B cell (primary cell): ENCODE results near the gene MYCBP2. TPM values are rescaled to one million over a fixed set of nuclear protein-coding genes. Genes with fewer than 3 reads are reported as not detected.
A peak's percentile ranks its signal among the peaks of the same experiment; 100 is the strongest.

Source experiments
- ATAC-seq: fragments of 200-7000 bp; cut with Tn5 transposase; one replicate; pipeline ENCODE4 v1.10.0; 2021; ENCODE audit warnings: low read depth, mild to moderate bottlenecking, moderate number of reproducible peaks, moderate library complexity
- CTCF ChIA-PET: fragments of 350-600 bp; sonication (Branson Sonifier 250); formaldehyde crosslinking; loops from one replicate; lab custom pipeline; 2021; ENCODE audit warnings: antibody characterized with exemption, inconsistent platforms; lab: Charles Lee
- POLR2A ChIA-PET: fragments of 350-600 bp; sonication (Branson Sonifier 250); formaldehyde crosslinking; loops from one replicate; lab custom pipeline; 2021; ENCODE audit warnings: antibody characterized with exemption; lab: Charles Lee
- DNase-seq: peaks from one replicate; pipeline ENCODE4 v3.0.0; 2013
- H2AFZ ChIP-seq: 2 replicates; pipeline ENCODE4 v1.6.1; 2012; ENCODE audit warnings: mild to moderate bottlenecking, low read depth, low read length; ENCODE audit not compliant: insufficient read depth, poor library complexity, severe bottlenecking
- H3K27ac ChIP-seq, 2 donors: 1 replicate in 1 of 2; 2 replicates in 1 of 2; pipeline ENCODE4 v1.5.1; 2012 to 2013; ENCODE audit warnings: low read length in 2 of 2, mild to moderate bottlenecking in 2 of 2, moderate library complexity in 1 of 2
- H3K27me3 ChIP-seq, 4 experiments: fragments of 200-600 bp in 1 of 4; sonication (generic) in 1 of 4; replicated peaks in 1 of 4; 1 replicate in 2 of 4; 2 replicates in 2 of 4; pipeline versions ENCODE4 v1.6.1 to v1.7.0; 2013 to 2016; ENCODE audit warnings: low read length in 3 of 4, mild to moderate bottlenecking in 2 of 4, mixed read lengths in 1 of 4, moderate library complexity in 1 of 4; ENCODE audit not compliant: insufficient read depth in 4 of 4, control insufficient read depth in 3 of 4; ENCODE audit errors: control extremely low read depth in 1 of 4
- H3K36me3 ChIP-seq, 2 experiments: replicated peaks in 1 of 2; 1 replicate in 1 of 2; 2 replicates in 1 of 2; pipeline versions ENCODE4 v1.6.1 to v1.7.1; 2013; ENCODE audit warnings: low read length in 1 of 2; ENCODE audit not compliant: insufficient read depth in 2 of 2, control insufficient read depth in 1 of 2; ENCODE audit errors: control extremely low read depth in 1 of 2, extremely low read depth in 1 of 2
- H3K4me1 ChIP-seq, 2 donors: fragments of 200-600 bp in 1 of 2; sonication (generic) in 1 of 2; 1 replicate in 1 of 2; 2 replicates in 1 of 2; pipeline versions ENCODE4 v1.5.1 to v1.6.1; 2013 to 2017; ENCODE audit warnings: low read length in 2 of 2; ENCODE audit not compliant: control insufficient read depth in 2 of 2, insufficient read depth in 2 of 2
- H3K4me2 ChIP-seq: replicated peaks from 2 replicates; pipeline ENCODE3; 2012; ENCODE audit warnings: mild to moderate bottlenecking, low read depth, low read length; ENCODE audit not compliant: poor library complexity, severe bottlenecking
- H3K4me3 ChIP-seq, 5 experiments: fragments of 200-600 bp in 1 of 5; sonication (generic) in 1 of 5; 1 replicate in 3 of 5; 2 replicates in 2 of 5; pipeline versions ENCODE4 v1.5.1 to v1.7.0; 2011 to 2016; ENCODE audit warnings: low read length in 4 of 5, mild to moderate bottlenecking in 4 of 5, low read depth in 2 of 5, control low read depth in 1 of 5, moderate library complexity in 1 of 5; ENCODE audit not compliant: insufficient read depth in 1 of 5; ENCODE audit errors: control extremely low read depth in 1 of 5, extremely low read depth in 1 of 5
- H3K79me2 ChIP-seq: fragments of 200-600 bp; sonication (generic); one replicate; pipeline ENCODE4 v1.6.0; 2016; ENCODE audit warnings: low read length; ENCODE audit not compliant: control insufficient read depth, insufficient read depth
- H3K9ac ChIP-seq: fragments of 200-600 bp; sonication (generic); 2 replicates; pipeline ENCODE4 v1.6.1; 2017; ENCODE audit warnings: mild to moderate bottlenecking, low read length, moderate library complexity
- H3K9me3 ChIP-seq, 3 donors: one replicate each; pipeline versions ENCODE4 v1.6.1 to v1.7.1; 2013; ENCODE audit warnings: low read length in 2 of 3; ENCODE audit not compliant: control insufficient read depth in 2 of 3, insufficient read depth in 1 of 3; ENCODE audit errors: control extremely low read depth in 1 of 3
- H4K20me1 ChIP-seq: 2 replicates; pipeline ENCODE4 v1.6.0; 2012; ENCODE audit warnings: mild to moderate bottlenecking, low read length; ENCODE audit not compliant: insufficient read depth, control insufficient read depth, poor library complexity, severe bottlenecking
- H3K27ac Mint-ChIP-seq: one replicate; pipeline ENCODE4 v1.8.0; 2021; ENCODE audit warnings: mixed read lengths
- H3K27me3 Mint-ChIP-seq: one replicate; pipeline ENCODE4 v1.8.0; 2021; ENCODE audit warnings: mixed read lengths
- H3K4me1 Mint-ChIP-seq: one replicate; pipeline ENCODE4 v1.8.0; 2021; ENCODE audit warnings: mixed read lengths
- H3K4me3 Mint-ChIP-seq: one replicate; pipeline ENCODE4 v1.8.0; 2021; ENCODE audit warnings: mixed read lengths
- H3K9me3 Mint-ChIP-seq: one replicate; pipeline ENCODE4 v1.8.0; 2022; ENCODE audit warnings: mixed read lengths; ENCODE audit not compliant: insufficient read depth
- EZH2 ChIP-seq: IDR thresholded peaks from 2 replicates; pipeline ENCODE4 v1.6.1; 2012; ENCODE audit warnings: borderline replicate concordance, low read depth, mild to moderate bottlenecking, moderate library complexity, low read length; ENCODE audit not compliant: insufficient read depth, poor library complexity, severe bottlenecking
- WGBS: methylation state at CpG from one replicate; pipeline ENCODE4 v1.1.5; 2013; ENCODE audit warnings: missing lambda C conversion rate; ENCODE audit not compliant: insufficient coverage; 5-methylcytosine and 5-hydroxymethylcytosine counted together
- intact Hi-C: fragments of 100-400 bp; cut with micrococcal nuclease; formaldehyde crosslinking; loops from one replicate; pipeline ENCODE4 v1.10.0; 2022
- polyA plus RNA-seq: library from polyadenylated mRNA; depleted of rRNA; stranded (reverse); fragments of >200 nt; gene quantifications from 2 replicates; pipeline ENCODE4 v1.2.3, GENCODE V29; 2012
- total RNA-seq, 2 donors: library from RNA; stranded (reverse); fragments of 120-200 nt in 1 of 2; gene quantifications; 1 replicate in 1 of 2; 2 replicates in 1 of 2; pipeline versions ENCODE4 v1.2.3 to v1.2.4, GENCODE V29; 2013 to 2022
- TF ChIP-seq, protein P1 (sequence below): fragments of 200-600 bp; IDR thresholded peaks from one replicate; pipeline ENCODE4 v1.8.0; 2022; ENCODE audit warnings: antibody characterized with exemption, mild to moderate bottlenecking

MYCBP2 gene
- total and polyA plus RNA-seq, 2 donors (not counting 1 experiment from before 2014, with no cell fraction given): 84.0 to 237 TPM

DNA sequence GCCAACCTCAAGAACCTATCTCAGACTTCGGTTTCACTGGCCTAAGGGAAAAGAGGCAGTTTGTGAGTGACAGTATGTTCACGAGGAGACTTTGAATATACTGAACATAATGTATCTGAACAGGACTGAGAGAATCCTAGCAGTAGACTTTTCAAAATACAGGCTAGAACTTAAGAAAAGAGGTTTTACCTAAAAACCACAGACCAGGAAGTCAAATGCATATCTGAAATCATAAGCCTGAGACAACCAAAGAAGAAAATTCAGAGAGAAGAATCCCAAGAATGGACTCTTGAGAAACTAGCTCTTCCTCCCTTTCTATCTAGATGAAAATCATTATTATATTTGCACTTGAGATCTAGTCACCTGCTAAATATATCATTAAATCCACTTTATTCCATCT, 17.6 kb downstream of the MYCBP2 start:
- Histone ChIP-seq H3K36me3 (no peaks in the 10 kb centered on the region), H3K27me3 (no peaks in the 10 kb centered on the region), H3K9me3 (no peaks in the 10 kb centered on the region), H3K4me3 (no peak overlapping the region), H4K20me1 (peaks cover 32% of the 10 kb centered on the region), H3K9ac (no peak overlapping the region), H2AFZ (no peak overlapping the region), H3K79me2 (peaks cover 99% of the 10 kb centered on the region), H3K27ac (peak overlapping the region in 1 of 2 donors; percentile 42), H3K4me2 (peak overlapping the region; percentile 26), H3K4me1 (peaks cover 57 to 88% of the 10 kb centered on the region in 2 donors)
- intact Hi-C loops: loop anchor here (2.0 kb wide), 1 partner anchor 16 kb away; no protein-coding TSS in a partner anchor
- ATAC-seq (no peak), DNase-seq (no peak)
- Mint-ChIP-seq H3K27me3 (no peaks in the 10 kb centered on the region), H3K27ac (peak overlapping the region; percentile 57), H3K9me3 (no peaks in the 10 kb centered on the region), H3K4me1 (peaks cover 87% of the 10 kb centered on the region), H3K4me3 (peak overlapping the region; percentile 18)
- TF ChIP-seq, protein P1, sequence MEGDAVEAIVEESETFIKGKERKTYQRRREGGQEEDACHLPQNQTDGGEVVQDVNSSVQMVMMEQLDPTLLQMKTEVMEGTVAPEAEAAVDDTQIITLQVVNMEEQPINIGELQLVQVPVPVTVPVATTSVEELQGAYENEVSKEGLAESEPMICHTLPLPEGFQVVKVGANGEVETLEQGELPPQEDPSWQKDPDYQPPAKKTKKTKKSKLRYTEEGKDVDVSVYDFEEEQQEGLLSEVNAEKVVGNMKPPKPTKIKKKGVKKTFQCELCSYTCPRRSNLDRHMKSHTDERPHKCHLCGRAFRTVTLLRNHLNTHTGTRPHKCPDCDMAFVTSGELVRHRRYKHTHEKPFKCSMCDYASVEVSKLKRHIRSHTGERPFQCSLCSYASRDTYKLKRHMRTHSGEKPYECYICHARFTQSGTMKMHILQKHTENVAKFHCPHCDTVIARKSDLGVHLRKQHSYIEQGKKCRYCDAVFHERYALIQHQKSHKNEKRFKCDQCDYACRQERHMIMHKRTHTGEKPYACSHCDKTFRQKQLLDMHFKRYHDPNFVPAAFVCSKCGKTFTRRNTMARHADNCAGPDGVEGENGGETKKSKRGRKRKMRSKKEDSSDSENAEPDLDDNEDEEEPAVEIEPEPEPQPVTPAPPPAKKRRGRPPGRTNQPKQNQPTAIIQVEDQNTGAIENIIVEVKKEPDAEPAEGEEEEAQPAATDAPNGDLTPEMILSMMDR: no peak
- TF ChIP-seq EZH2: no peak
- no CpG with 5 or more reads among the region's 2 CpGs for WGBS
- ChIA-PET CTCF (interaction anchor here (1.4 to 1.8 kb wide), 2 partner anchors 16 to 169 kb away, joined by 3 to 5 read pairs; no protein-coding TSS in a partner anchor), POLR2A (no interaction called here)

DNA sequence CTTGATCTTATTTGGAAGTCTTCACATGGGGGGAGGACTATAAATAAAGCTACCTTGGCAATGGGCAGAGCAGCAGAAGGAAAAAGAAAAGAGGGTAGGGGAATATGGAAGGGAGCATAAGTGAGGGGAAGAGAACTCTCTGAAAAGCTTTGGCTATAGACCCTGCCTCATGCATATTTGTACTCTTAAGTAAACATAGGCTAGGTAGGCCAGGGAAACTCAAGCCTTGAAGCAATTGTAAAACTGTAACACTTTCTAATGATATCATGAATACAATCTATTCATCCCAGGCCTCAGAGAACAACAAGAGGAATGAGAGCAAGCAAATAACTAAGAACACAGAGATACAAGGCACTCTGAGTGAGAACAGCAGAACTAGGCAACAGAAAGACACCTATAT, 20.4 kb downstream of the MYCBP2 start:
- Histone ChIP-seq H3K9ac (no peak overlapping the region), H3K4me2 (peak overlapping the region; percentile 2), H3K9me3 (no peaks in the 10 kb centered on the region), H2AFZ (no peak overlapping the region), H3K4me1 (peaks cover 51 to 84% of the 10 kb centered on the region in 2 donors), H3K4me3 (no peak overlapping the region), H3K27me3 (no peaks in the 10 kb centered on the region), H3K36me3 (no peaks in the 10 kb centered on the region), H4K20me1 (peaks cover 25% of the 10 kb centered on the region), H3K79me2 (peaks cover 99% of the 10 kb centered on the region), H3K27ac (peak overlapping the region in 1 of 2 donors; percentile 42)
- TF ChIP-seq, protein P1: no peak
- POLR2A ChIA-PET: interaction anchor here (1.5 kb wide), 1 partner anchor 23 kb away, joined by 3 read pairs; no protein-coding TSS in a partner anchor
- no peaks in the 10 kb centered on the region for H3K27me3 Mint-ChIP-seq
- H3K4me3 Mint-ChIP-seq: peak overlapping the region; percentile 8
- peaks cover 84% of the 10 kb centered on the region for H3K4me1 Mint-ChIP-seq
- CTCF ChIA-PET: interaction anchor here (0.5 to 2.7 kb wide), 2 partner anchors 19 to 24 kb away, joined by 3 to 8 read pairs; no protein-coding TSS in a partner anchor
- ATAC-seq (no peak), DNase-seq (no peak)
- intact Hi-C loops: loop anchor here (1.0 kb wide), 1 partner anchor 8 kb away; no protein-coding TSS in a partner anchor
- H3K27ac Mint-ChIP-seq: peak overlapping the region; percentile 74
- H3K9me3 Mint-ChIP-seq: no peaks in the 10 kb centered on the region
